ENCODE results near the gene BRMS1L. TPM values are rescaled to one million over a fixed set of nuclear protein-coding genes. Genes with fewer than 3 reads are reported as not detected.
A peak's percentile ranks its signal among the peaks of the same experiment; 100 is the strongest.

Gene BRMS1L
- total and polyA plus RNA-seq, 2 donors (not counting 1 experiment from before 2014, with no cell fraction given), result 3.3 to 9.5 TPM

GRCh38 chr14:35789651-35790050 is 36.5 kb upstream of the BRMS1L start:
- no peak for TF ChIP-seq CTCF (conservative IDR thresholded peaks at IDR 0.05 in 1 of 2, IDR thresholded peaks at IDR 0.05 in 1 of 2; ENCODE audit: low read depth in 1 of 2, low read length in 2 of 2)
- TF ChIP-seq EZH2 (IDR thresholded peaks at IDR 0.05; ENCODE audit: low read length, missing control alignments), result no peak
- peak in 1 of 2 donors; percentile 82 for DNase-seq (ENCODE audit: low read depth in 2 of 2)
- H3K4me1 ChIP-seq (ENCODE audit: control insufficient read depth, extremely low read depth, insufficient read depth, low read length), result no peaks in the 10 kb centered on the region

GRCh38 chr14:35797796-35798195 is 28.3 kb upstream of the BRMS1L start:
- no peak overlapping the region for H2AFZ ChIP-seq (ENCODE audit: low read length)
- TF ChIP-seq CTCF (conservative IDR thresholded peaks at IDR 0.05 in 1 of 2, IDR thresholded peaks at IDR 0.05 in 1 of 2; ENCODE audit: low read depth in 1 of 2, low read length in 2 of 2) (no peak), EZH2 (IDR thresholded peaks at IDR 0.05; ENCODE audit: low read length, missing control alignments) (no peak)
- H3K9me3 ChIP-seq (ENCODE audit: control insufficient read depth, insufficient read depth, low read depth, low read length), result no peaks in the 10 kb centered on the region
- H3K27me3 ChIP-seq (ENCODE audit: control insufficient read depth, insufficient read depth, low read length), result no peaks in the 10 kb centered on the region
- no peak for DNase-seq (ENCODE audit: low read depth in 2 of 2)
- no peak overlapping the region for H3K4me3 ChIP-seq (replicated peaks in 1 of 4; ENCODE audit: control extremely low read depth in 1 of 4, insufficient read depth in 1 of 4, low read depth in 3 of 4, low read length in 4 of 4)
- H3K79me2 ChIP-seq (ENCODE audit: control insufficient read depth, insufficient read depth, low read length), result peaks cover 5% of the 10 kb centered on the region
- H3K4me1 ChIP-seq (ENCODE audit: control insufficient read depth, extremely low read depth, insufficient read depth, low read length), result no peaks in the 10 kb centered on the region
- H3K9ac ChIP-seq (ENCODE audit: insufficient read depth, low read length), result no peak overlapping the region
- no peak overlapping the region for H3K27ac ChIP-seq (ENCODE audit: insufficient read depth, low read length)
- no peaks in the 10 kb centered on the region for H4K20me1 ChIP-seq (ENCODE audit: control insufficient read depth, extremely low read depth, insufficient read depth, low read length)
- H3K36me3 ChIP-seq (ENCODE audit: control insufficient read depth, insufficient read depth, low read length), result no peaks in the 10 kb centered on the region
- H3K4me2 ChIP-seq (ENCODE audit: extremely low read depth, insufficient read depth, low read length), result no peak overlapping the region

More at GRCh38 chr14:35789651-35790050, 36.5 kb upstream of the BRMS1L start:
- no peaks in the 10 kb centered on the region for H3K9me3 ChIP-seq (ENCODE audit: control insufficient read depth, insufficient read depth, low read depth, low read length)
- no peaks in the 10 kb centered on the region for H3K27me3 ChIP-seq (ENCODE audit: control insufficient read depth, insufficient read depth, low read length)
- no peaks in the 10 kb centered on the region for H3K36me3 ChIP-seq (ENCODE audit: control insufficient read depth, insufficient read depth, low read length)
- no peak overlapping the region for H3K27ac ChIP-seq (ENCODE audit: insufficient read depth, low read length)
- H3K79me2 ChIP-seq (ENCODE audit: control insufficient read depth, insufficient read depth, low read length), result no peaks in the 10 kb centered on the region
- H3K4me3 ChIP-seq (replicated peaks in 1 of 4; ENCODE audit: control extremely low read depth in 1 of 4, insufficient read depth in 1 of 4, low read depth in 3 of 4, low read length in 4 of 4), result no peak overlapping the region
- H3K9ac ChIP-seq (ENCODE audit: insufficient read depth, low read length), result no peak overlapping the region
- no peak overlapping the region for H2AFZ ChIP-seq (ENCODE audit: low read length)
- H3K4me2 ChIP-seq (ENCODE audit: extremely low read depth, insufficient read depth, low read length), result no peak overlapping the region
- H4K20me1 ChIP-seq (ENCODE audit: control insufficient read depth, extremely low read depth, insufficient read depth, low read length), result no peaks in the 10 kb centered on the region

GRCh38 chr14:35806006-35806907 is 19.9 kb upstream of the BRMS1L start:
- peaks cover 5% of the 10 kb centered on the region for H3K4me1 ChIP-seq (ENCODE audit: control insufficient read depth, extremely low read depth, insufficient read depth, low read length)
- peaks cover 22% of the 10 kb centered on the region for H3K79me2 ChIP-seq (ENCODE audit: control insufficient read depth, insufficient read depth, low read length)
- H2AFZ ChIP-seq (ENCODE audit: low read length), result no peak overlapping the region
- no peak for DNase-seq (ENCODE audit: low read depth in 2 of 2)
- H4K20me1 ChIP-seq (ENCODE audit: control insufficient read depth, extremely low read depth, insufficient read depth, low read length), result no peaks in the 10 kb centered on the region
- H3K27me3 ChIP-seq (ENCODE audit: control insufficient read depth, insufficient read depth, low read length), result no peaks in the 10 kb centered on the region
- H3K4me3 ChIP-seq (replicated peaks in 1 of 4; ENCODE audit: control extremely low read depth in 1 of 4, insufficient read depth in 1 of 4, low read depth in 3 of 4, low read length in 4 of 4), result peak overlapping the region in 2 of 4 experiments; percentile 71 to 94
- no peak overlapping the region for H3K27ac ChIP-seq (ENCODE audit: insufficient read depth, low read length)
- H3K36me3 ChIP-seq (ENCODE audit: control insufficient read depth, insufficient read depth, low read length), result no peaks in the 10 kb centered on the region
- peak overlapping the region; percentile 85 for H3K4me2 ChIP-seq (ENCODE audit: extremely low read depth, insufficient read depth, low read length)
- no peak overlapping the region for H3K9ac ChIP-seq (ENCODE audit: insufficient read depth, low read length)
- no peaks in the 10 kb centered on the region for H3K9me3 ChIP-seq (ENCODE audit: control insufficient read depth, insufficient read depth, low read depth, low read length)
- no peak for TF ChIP-seq CTCF (conservative IDR thresholded peaks at IDR 0.05 in 1 of 2, IDR thresholded peaks at IDR 0.05 in 1 of 2; ENCODE audit: low read depth in 1 of 2, low read length in 2 of 2)
